IMR-90 (cell line): ENCODE results near the gene ATP5ME. TPM values are rescaled to one million over a fixed set of nuclear protein-coding genes. Genes with fewer than 3 reads are reported as not detected.

ENCODE experiments used
- ATAC-seq: fragments of 200-7000 bp; cut with Tn5 transposase; 2 replicates; pipeline ENCODE4 v1.9.1; 2020; ENCODE audit warnings: low read depth, mild to moderate bottlenecking, moderate library complexity
- BruUV-seq: library from RNA; stranded (reverse); fragments of 400-500 nt; replicated peaks from 2 replicates; lab custom pipeline; 2021; lab: Mats Ljungman, UMichigan
- CTCF ChIA-PET: fragments of 300-600 bp; formaldehyde crosslinking; extraction: SDS; loops from one replicate; lab custom pipeline; 2021; ENCODE audit warnings: antibody characterized with exemption; lab: Yijun Ruan, JAX
- POLR2A ChIA-PET: fragments of 300-600 bp; sonication (Branson Sonifier 250); formaldehyde crosslinking; loops from one replicate; lab custom pipeline; 2022; ENCODE audit warnings: antibody characterized with exemption; ENCODE audit not compliant: unreplicated experiment; lab: Charles Lee
- DNase-seq: peaks from one replicate; pipeline ENCODE4 v3.0.0; 2013
- H2AFZ ChIP-seq: replicated peaks from 2 replicates; pipeline ENCODE3; 2013; ENCODE audit warnings: low read length, mild to moderate bottlenecking; ENCODE audit not compliant: poor library complexity
- H2AK5ac ChIP-seq: 2 replicates; pipeline ENCODE4 v1.6.1; 2013; ENCODE audit warnings: low read depth, low read length, inconsistent platforms
- H2AK9ac ChIP-seq: replicated peaks from 2 replicates; pipeline ENCODE3; 2013; ENCODE audit warnings: mild to moderate bottlenecking, low read depth, low read length, moderate library complexity; ENCODE audit not compliant: poor library complexity
- H2BK120ac ChIP-seq: 2 replicates; pipeline ENCODE4 v1.6.1; 2013; ENCODE audit warnings: low read depth, low read length, inconsistent platforms
- H2BK15ac ChIP-seq: 3 replicates; pipeline ENCODE4 v1.6.1; 2013; ENCODE audit warnings: low read depth, low read length, inconsistent platforms
- H2BK20ac ChIP-seq: 2 replicates; pipeline ENCODE4 v1.6.1; 2013; ENCODE audit warnings: low read depth, mild to moderate bottlenecking, inconsistent platforms, low read length, moderate library complexity
- H2BK5ac ChIP-seq: 2 replicates; pipeline ENCODE4 v1.6.1; 2013; ENCODE audit warnings: mild to moderate bottlenecking, low read depth, low read length, inconsistent platforms; ENCODE audit not compliant: poor library complexity, severe bottlenecking
- H3K14ac ChIP-seq: replicated peaks from 2 replicates; pipeline ENCODE4 v1.6.1; 2013; ENCODE audit warnings: low read depth, low read length, inconsistent platforms
- H3K18ac ChIP-seq: 2 replicates; pipeline ENCODE4 v1.6.1; 2013; ENCODE audit warnings: low read depth, low read length, control low read depth
- H3K23ac ChIP-seq: 2 replicates; pipeline ENCODE4 v1.6.1; 2013; ENCODE audit warnings: low read depth, low read length, inconsistent platforms
- H3K27ac ChIP-seq: 2 replicates; pipeline ENCODE4 v1.5.1; 2013; ENCODE audit warnings: mild to moderate bottlenecking, control low read depth, low read length; ENCODE audit not compliant: insufficient read depth
- H3K27me3 ChIP-seq: 2 replicates; pipeline ENCODE4 v1.6.1; 2013; ENCODE audit warnings: low read length; ENCODE audit not compliant: control insufficient read depth, insufficient read depth
- H3K36me3 ChIP-seq: 2 replicates; pipeline ENCODE4 v1.6.1; 2013; ENCODE audit warnings: low read length, mixed read lengths; ENCODE audit not compliant: control insufficient read depth, insufficient read depth
- H3K4ac ChIP-seq: 2 replicates; pipeline ENCODE4 v1.6.1; 2013; ENCODE audit warnings: low read depth, low read length, inconsistent platforms
- H3K4me1 ChIP-seq: 2 replicates; pipeline ENCODE4 v1.6.1; 2013; ENCODE audit warnings: low read length, mixed read lengths; ENCODE audit not compliant: control insufficient read depth, insufficient read depth
- H3K4me2 ChIP-seq: 2 replicates; pipeline ENCODE4 v1.6.1; 2013; ENCODE audit warnings: low read depth, mild to moderate bottlenecking, control low read depth, low read length, moderate library complexity
- H3K4me3 ChIP-seq: 2 replicates; pipeline ENCODE4 v1.5.1; 2013; ENCODE audit warnings: low read depth, mild to moderate bottlenecking, control low read depth, low read length, moderate library complexity; ENCODE audit not compliant: insufficient read depth
- H3K56ac ChIP-seq: 2 replicates; pipeline ENCODE4 v1.6.1; 2013; ENCODE audit warnings: low read length, inconsistent platforms; ENCODE audit not compliant: insufficient read depth; ENCODE audit errors: extremely low read depth
- H3K79me1 ChIP-seq, 2 experiments: 2 replicates each; pipeline ENCODE4 v1.6.1; 2013; ENCODE audit warnings: low read length in 2 of 2, inconsistent platforms in 1 of 2, low read depth in 1 of 2
- H3K9ac ChIP-seq: 2 replicates; pipeline ENCODE4 v1.6.1; 2013; ENCODE audit warnings: low read depth, low read length, control low read depth
- H3K9me1 ChIP-seq: 2 replicates; pipeline ENCODE4 v1.6.1; 2013; ENCODE audit warnings: low read length, inconsistent platforms; ENCODE audit not compliant: insufficient read depth
- H3K9me3 ChIP-seq: 2 replicates; pipeline ENCODE4 v1.6.1; 2013; ENCODE audit warnings: low read length; ENCODE audit not compliant: control insufficient read depth, insufficient read depth
- H4K20me1 ChIP-seq: 2 replicates; pipeline ENCODE4 v1.6.1; 2013; ENCODE audit warnings: low read length, inconsistent platforms; ENCODE audit not compliant: insufficient read depth
- H4K5ac ChIP-seq: 2 replicates; pipeline ENCODE4 v1.6.1; 2013; ENCODE audit warnings: mild to moderate bottlenecking, low read depth, low read length, control low read depth
- H4K8ac ChIP-seq, 2 experiments: 2 replicates each; pipeline ENCODE4 v1.6.1; 2013; ENCODE audit warnings: low read depth in 2 of 2, low read length in 2 of 2, control low read depth in 1 of 2, inconsistent platforms in 1 of 2
- H4K91ac ChIP-seq: 2 replicates; pipeline ENCODE4 v1.6.1; 2013; ENCODE audit warnings: low read depth, low read length, inconsistent platforms; ENCODE audit not compliant: insufficient read depth
- BHLHE40 ChIP-seq: fragments of 150-350 bp; IDR thresholded peaks from 2 replicates; pipeline ENCODE4 v1.6.1; 2016; ENCODE audit warnings: mild to moderate bottlenecking, low read depth, low read length
- CHD1 ChIP-seq: IDR thresholded peaks from 2 replicates; pipeline ENCODE4 v1.6.1; 2012; ENCODE audit warnings: low read depth, low read length, improper control_type of control experiment
- CTCF ChIP-seq: conservative IDR thresholded peaks from 2 replicates; pipeline ENCODE4 v1.5.1; 2012; ENCODE audit warnings: mild to moderate bottlenecking, low read depth, low read length, improper control_type of control experiment
- ELK1 ChIP-seq: fragments of 150-350 bp; IDR thresholded peaks from 2 replicates; pipeline ENCODE4 v1.6.1; 2016; ENCODE audit warnings: low read depth, mild to moderate bottlenecking, low read length, moderate library complexity, borderline replicate concordance
- FOS ChIP-seq: fragments of 150-350 bp; IDR thresholded peaks from 2 replicates; pipeline ENCODE4 v1.6.1; 2016; ENCODE audit warnings: low read depth, low read length
- MAFK ChIP-seq: IDR thresholded peaks from 2 replicates; pipeline ENCODE4 v1.6.1; 2012; ENCODE audit warnings: low read depth, low read length, improper control_type of control experiment
- MAZ ChIP-seq: IDR thresholded peaks from 2 replicates; pipeline ENCODE4 v1.6.1; 2012; ENCODE audit warnings: low read depth, mild to moderate bottlenecking, low read length, improper control_type of control experiment, moderate library complexity, borderline replicate concordance
- MXI1 ChIP-seq: IDR thresholded peaks from 2 replicates; pipeline ENCODE4 v1.6.1; 2012; ENCODE audit warnings: low read depth, mild to moderate bottlenecking, low read length, moderate library complexity, borderline replicate concordance
- NFE2L2 ChIP-seq: fragments of 150-350 bp; IDR thresholded peaks from 2 replicates; pipeline ENCODE4 v1.6.1; 2016; ENCODE audit warnings: low read depth, mild to moderate bottlenecking, low read length
- POLR2A ChIP-seq: IDR thresholded peaks from 2 replicates; pipeline ENCODE4 v1.6.1; 2012; ENCODE audit warnings: mild to moderate bottlenecking, low read depth, low read length
- RAD21 ChIP-seq: IDR thresholded peaks from 2 replicates; pipeline ENCODE4 v1.6.1; 2012; ENCODE audit warnings: low read length, improper control_type of control experiment
- RCOR1 ChIP-seq: IDR thresholded peaks from 2 replicates; pipeline ENCODE4 v1.6.1; 2012; ENCODE audit warnings: mild to moderate bottlenecking, low read length, improper control_type of control experiment; ENCODE audit not compliant: insufficient replicate concordance
- RFX5 ChIP-seq: IDR thresholded peaks from 2 replicates; pipeline ENCODE4 v1.8.0; 2012; ENCODE audit warnings: low read depth, mild to moderate bottlenecking, low read length, moderate library complexity
- SMC3 ChIP-seq: fragments of 150-350 bp; IDR thresholded peaks from 2 replicates; pipeline ENCODE4 v1.6.1; 2016; ENCODE audit warnings: low read depth, mild to moderate bottlenecking, antibody characterized with exemption, low read length, moderate library complexity
- USF2 ChIP-seq: fragments of 150-350 bp; IDR thresholded peaks from 2 replicates; pipeline ENCODE4 v1.6.1; 2017; ENCODE audit warnings: mild to moderate bottlenecking, antibody characterized with exemption, low read length, low read depth
- WGBS, 2 experiments: methylation state at CpG; one replicate each; pipeline versions ENCODE4 v1.1.5 to v1.1.7; 2013; ENCODE audit warnings: missing lambda C conversion rate in 2 of 2; ENCODE audit not compliant: insufficient read length in 1 of 2; ENCODE audit errors: extremely low coverage in 2 of 2; 5-methylcytosine and 5-hydroxymethylcytosine counted together
- dilution Hi-C: fragments of 300-500 bp; cut with HindIII; formaldehyde crosslinking; loops from one replicate; pipeline ENCODE4 v1.14.3; 2018; ENCODE audit warnings: low sequenced_read_pairs; ENCODE audit not compliant: unreplicated experiment
- in situ Hi-C: fragments of 300-500 bp; cut with MboI; formaldehyde crosslinking; loops from 3 replicates; pipeline ENCODE4 v1.14.3; 2019; ENCODE audit warnings: low sequenced_read_pairs, inconsistent platforms, mixed read lengths
- intact Hi-C: fragments of 100-400 bp; cut with micrococcal nuclease; formaldehyde crosslinking; loops from 2 replicates; pipeline ENCODE4 v1.10.0; 2022
- polyA plus RNA-seq, 3 experiments: library from polyadenylated mRNA; depleted of rRNA; stranded (reverse); fragments of >200 nt; gene quantifications; 2 replicates each; pipeline ENCODE4 v1.2.3, GENCODE V29; 2012; ENCODE audit warnings: low replicate concordance in 1 of 3
- total RNA-seq: library from RNA; depleted of rRNA; stranded (reverse); fragments of >200 nt; gene quantifications from 2 replicates; pipeline ENCODE4 v1.2.3, GENCODE V29; 2012

The ATP5ME gene
- total and polyA plus RNA-seq, 2 of the 4 experiments (the other 2 are of a cell fraction) = 39.3 to 603 TPM

GRCh38 chr4:633406-633805, 40.7 kb downstream of the ATP5ME start:
- H4K5ac ChIP-seq = no peak overlapping the region
- no peak for DNase-seq
- ChIA-PET POLR2A (no interaction called here), CTCF (no interaction called here)
- no peak overlapping the region for H2AK9ac ChIP-seq
- no peak overlapping the region for H3K14ac ChIP-seq
- H2AFZ ChIP-seq = no peak overlapping the region
- no peak overlapping the region for H2BK20ac ChIP-seq
- H3K4me1 ChIP-seq = no peaks in the 10 kb centered on the region
- WGBS, 2 experiments = no CpG with 5 or more reads among the region's 9 CpGs
- no peak overlapping the region for H3K9ac ChIP-seq
- no peak overlapping the region for H3K4me3 ChIP-seq
- in situ Hi-C loops = no loop called here
- H3K9me3 ChIP-seq = peaks cover 24% of the 10 kb centered on the region
- H3K36me3 ChIP-seq = no peaks in the 10 kb centered on the region
- no peak overlapping the region for H4K91ac ChIP-seq
- intact Hi-C loops = no loop called here
- no peak overlapping the region for H3K27ac ChIP-seq
- H3K56ac ChIP-seq = no peak overlapping the region
- H2BK5ac ChIP-seq = no peak overlapping the region
- no peak overlapping the region for H4K8ac ChIP-seq
- H3K79me1 ChIP-seq = no peaks in the 10 kb centered on the region
- no peak for ATAC-seq
- no peak overlapping the region for H3K4me2 ChIP-seq
- H4K20me1 ChIP-seq = no peaks in the 10 kb centered on the region
- no peaks in the 10 kb centered on the region for H3K27me3 ChIP-seq
- BruUV-seq = no TSS peak
- no peak overlapping the region for H3K23ac ChIP-seq
- H2AK5ac ChIP-seq = no peak overlapping the region
- no peak overlapping the region for H3K18ac ChIP-seq
- dilution Hi-C loops = no loop called here
- no peak overlapping the region for H3K4ac ChIP-seq
- H2BK15ac ChIP-seq = no peak overlapping the region
- no peak overlapping the region for H2BK120ac ChIP-seq
- TF ChIP-seq BHLHE40 (no peak), SMC3 (no peak), POLR2A (no peak), RAD21 (no peak), USF2 (no peak), RCOR1 (no peak), MXI1 (no peak), CHD1 (no peak), CTCF (no peak), MAFK (no peak), FOS (no peak), ELK1 (no peak), RFX5 (no peak), NFE2L2 (no peak), MAZ (no peak)
- no peaks in the 10 kb centered on the region for H3K9me1 ChIP-seq
